Breast epithelium (tissue), 3 donors: ENCODE measurements around the gene POTEH.
"Not testable (repeated sequence)": the region's sequence is repeated elsewhere in the genome, so short reads cannot be mapped to it uniquely, and the experiment has no call there.

Source experiments
- CTCF ChIP-seq, 3 donors: fragments of 450-650 bp; IDR thresholded peaks; one replicate each; pipeline ENCODE4 v1.5.1; 2016 to 2017; ENCODE audit warnings: antibody characterized with exemption in 3 of 3, mild to moderate bottlenecking in 3 of 3, moderate library complexity in 3 of 3
- POLR2A ChIP-seq: fragments of 450-650 bp; IDR thresholded peaks from one replicate; pipeline ENCODE4 v1.6.1; 2016; ENCODE audit warnings: antibody characterized with exemption, mild to moderate bottlenecking, moderate library complexity
- POLR2AphosphoS5 ChIP-seq, 3 donors: sonication (generic); formaldehyde crosslinking; IDR thresholded peaks; one replicate each; pipeline ENCODE4 v1.6.1; 2017; ENCODE audit warnings: antibody characterized with exemption in 3 of 3

- TF ChIP-seq CTCF (IDR thresholded peaks at IDR 0.05); POLR2A; POLR2AphosphoS5 (IDR thresholded peaks at IDR 0.05): not testable (repeated sequence)
These were observed 37.1 kb upstream of the POTEH start for GRCh38 chr22:15652738-15653137.
